Neuron (in vitro differentiated cells): ENCODE measurements around the gene ANKRD44.

ENCODE experiments used
- H2AFZ ChIP-seq: one replicate; pipeline ENCODE4 v1.6.1; 2013; ENCODE audit warnings: low read depth, mild to moderate bottlenecking, inconsistent platforms, low read length, moderate library complexity
- H3K27me3 ChIP-seq: one replicate; pipeline ENCODE4 v1.6.1; 2013; ENCODE audit warnings: low read length; ENCODE audit not compliant: insufficient read depth
- H3K36me3 ChIP-seq: one replicate; pipeline ENCODE4 v1.6.1; 2013; ENCODE audit warnings: low read length; ENCODE audit not compliant: insufficient read depth
- H3K4me1 ChIP-seq: one replicate; pipeline ENCODE4 v1.6.1; 2013; ENCODE audit warnings: low read length; ENCODE audit not compliant: insufficient read depth
- H3K4me3 ChIP-seq: 2 replicates; pipeline ENCODE4 v1.5.1; 2013; ENCODE audit warnings: mild to moderate bottlenecking, low read length, moderate library complexity
- H3K9me3 ChIP-seq: one replicate; pipeline ENCODE4 v1.6.1; 2013; ENCODE audit warnings: low read length

The ANKRD44 gene

DNA sequence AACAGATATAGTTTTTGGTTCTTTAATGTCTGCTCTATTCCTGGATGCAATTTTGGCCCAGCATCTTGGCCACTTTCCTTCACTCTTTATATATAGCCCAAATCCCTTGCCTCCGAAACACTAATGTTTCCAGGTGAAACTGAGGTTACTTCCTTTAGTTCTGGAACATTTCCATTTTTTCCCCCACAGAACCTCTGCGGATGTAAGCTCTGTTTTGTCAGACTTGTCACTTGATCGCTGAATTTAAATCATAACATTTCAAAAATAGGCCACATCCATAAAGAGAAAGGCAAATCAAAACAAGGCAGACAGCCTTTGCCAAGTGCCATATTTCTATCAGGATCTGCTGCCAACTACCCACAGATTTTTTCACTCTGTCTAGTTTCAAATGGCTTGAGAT lies 115.1 kb downstream of the ANKRD44 start:
- Histone ChIP-seq H3K9me3 (no peaks in the 10 kb centered on the region), H3K4me1 (no peaks in the 10 kb centered on the region), H3K27me3 (no peaks in the 10 kb centered on the region), H3K4me3 (no peak overlapping the region), H2AFZ (no peak overlapping the region), H3K36me3 (no peaks in the 10 kb centered on the region)

DNA sequence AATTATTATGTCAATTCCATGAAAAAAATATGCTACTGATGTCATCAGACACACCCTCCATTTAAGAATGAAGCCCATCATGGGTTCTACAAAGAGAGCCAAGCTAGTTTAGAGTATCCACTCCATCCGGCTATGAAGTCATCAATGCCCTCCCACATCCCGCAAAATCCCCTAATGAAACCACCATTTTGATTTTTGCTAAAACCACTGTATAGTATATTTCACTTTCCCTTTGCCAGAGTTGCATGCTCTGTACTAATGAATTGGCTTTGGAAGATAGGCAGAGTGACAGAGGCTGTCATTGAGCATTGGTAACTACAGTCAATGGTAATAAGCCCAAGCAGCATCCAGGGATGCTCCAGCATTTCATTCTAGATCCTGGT lies 118.6 kb downstream of the ANKRD44 start:
- Histone ChIP-seq H3K4me3 (no peak overlapping the region), H3K36me3 (no peaks in the 10 kb centered on the region), H3K27me3 (no peaks in the 10 kb centered on the region), H3K9me3 (no peaks in the 10 kb centered on the region), H3K4me1 (peaks cover 10% of the 10 kb centered on the region), H2AFZ (no peak overlapping the region)

DNA sequence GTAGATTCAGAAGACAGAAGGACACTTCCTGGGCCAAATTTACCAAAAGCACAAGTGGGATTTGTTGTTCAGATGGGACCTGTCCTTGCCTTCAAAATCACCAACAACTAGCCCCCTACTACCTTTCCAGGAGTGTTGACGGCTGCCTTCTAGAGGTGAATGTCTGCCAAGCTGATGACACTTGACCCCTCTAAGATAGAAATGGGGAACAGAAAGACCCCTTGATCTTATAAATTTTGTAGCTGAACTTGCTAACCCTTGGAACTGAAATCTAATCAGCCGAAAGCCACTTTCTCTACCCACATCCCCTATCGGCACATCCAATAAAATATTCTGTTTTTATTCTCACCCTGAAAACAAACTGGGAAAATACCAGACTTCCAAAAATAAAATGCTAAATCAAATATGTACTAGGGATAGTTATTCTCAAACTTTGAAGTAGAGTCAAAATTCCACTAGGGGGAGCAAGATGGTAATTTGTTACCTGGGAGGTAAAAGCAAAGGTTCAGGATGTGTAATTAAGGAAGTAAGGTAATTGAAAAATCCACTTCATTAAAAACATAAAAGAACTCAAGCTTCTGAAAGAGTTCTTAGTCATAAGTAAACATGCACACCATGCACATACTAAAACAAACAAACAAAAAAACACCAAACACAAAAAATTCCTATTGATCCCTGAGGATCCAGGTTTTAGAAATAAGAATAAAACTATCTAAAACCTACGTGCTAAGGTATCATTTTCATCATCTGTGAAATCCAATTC lies 119.2 kb downstream of the ANKRD44 start:
- no peaks in the 10 kb centered on the region for H3K36me3 ChIP-seq

DNA sequence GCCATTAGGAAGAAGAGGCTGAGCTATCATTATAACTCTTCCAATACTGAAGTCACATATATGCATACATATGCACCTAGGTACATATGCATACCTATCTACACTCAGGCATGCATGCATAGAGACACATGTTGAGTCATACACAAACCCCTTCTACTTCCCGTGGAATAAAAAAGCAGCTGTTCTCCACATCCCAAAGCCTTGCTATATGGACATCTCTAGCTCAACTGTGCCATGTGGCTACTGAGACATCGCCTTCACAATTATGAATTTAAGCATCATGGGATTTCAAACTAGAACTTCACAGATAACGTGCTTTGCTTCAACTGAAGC lies 120.5 kb downstream of the ANKRD44 start:
- no peak overlapping the region for H2AFZ ChIP-seq
- H3K27me3 ChIP-seq, result no peaks in the 10 kb centered on the region
- no peak overlapping the region for H3K4me3 ChIP-seq
- H3K36me3 ChIP-seq, result no peaks in the 10 kb centered on the region
- no peaks in the 10 kb centered on the region for H3K9me3 ChIP-seq
- peaks cover 10% of the 10 kb centered on the region for H3K4me1 ChIP-seq

More for the DNA sequence above, 119.2 kb downstream of the ANKRD44 start:
- Histone ChIP-seq H3K4me3 (no peak overlapping the region), H3K9me3 (no peaks in the 10 kb centered on the region), H3K4me1 (peaks cover 10% of the 10 kb centered on the region), H3K27me3 (no peaks in the 10 kb centered on the region), H2AFZ (no peak overlapping the region)

DNA sequence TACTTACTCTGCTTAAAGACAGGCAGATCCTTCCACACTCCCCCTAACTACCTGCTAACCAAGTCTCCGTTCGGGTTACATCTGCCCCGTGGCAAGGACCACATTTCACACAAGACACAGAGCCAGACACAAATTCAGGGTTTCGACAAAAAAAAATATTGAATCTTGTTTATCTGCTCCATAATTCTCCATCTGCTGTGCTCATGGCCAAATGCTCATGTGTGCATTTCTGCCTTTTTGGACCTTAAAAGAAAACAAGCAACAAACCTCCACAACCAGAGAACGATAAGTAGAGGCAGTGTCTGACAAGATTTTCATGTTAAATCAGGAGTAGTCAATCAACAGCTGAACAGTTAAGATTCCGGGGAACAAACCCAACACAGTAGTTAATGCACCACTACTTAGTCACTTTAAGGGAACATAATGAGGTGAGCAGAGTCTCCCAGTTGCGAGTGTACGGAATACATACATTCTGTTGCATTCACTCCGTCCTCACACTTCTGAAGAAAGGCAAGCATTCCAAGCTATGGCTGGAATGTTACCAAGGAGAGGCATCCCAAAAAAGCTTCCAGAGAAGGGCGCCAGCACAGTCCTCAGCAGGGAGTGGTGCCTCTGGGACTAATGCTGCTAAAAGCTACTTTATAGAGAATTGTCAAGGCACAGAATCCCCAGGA lies 121.0 kb downstream of the ANKRD44 start:
- H3K36me3 ChIP-seq, result no peaks in the 10 kb centered on the region
- no peaks in the 10 kb centered on the region for H3K27me3 ChIP-seq

DNA sequence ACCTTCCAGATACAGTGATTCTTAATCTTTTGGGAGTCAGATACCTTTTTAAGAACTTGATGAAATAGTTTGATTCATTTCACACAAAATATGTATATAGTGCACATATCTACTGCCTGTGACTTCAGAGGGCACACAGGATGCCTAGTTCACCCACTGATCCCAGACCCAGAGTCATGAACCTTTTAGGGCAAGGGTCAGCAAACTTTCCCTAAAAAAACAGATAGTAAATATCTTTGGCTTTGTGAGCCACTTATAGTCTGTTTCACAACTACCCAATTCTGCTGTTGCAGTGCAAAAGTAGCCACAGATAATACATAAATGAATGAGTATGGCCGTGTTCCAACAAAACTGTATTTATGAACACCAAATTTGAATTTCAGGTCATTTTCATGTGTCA lies 124.9 kb downstream of the ANKRD44 start:
- Histone ChIP-seq H2AFZ (no peak overlapping the region), H3K36me3 (no peaks in the 10 kb centered on the region), H3K27me3 (no peaks in the 10 kb centered on the region), H3K4me1 (peaks cover 10% of the 10 kb centered on the region), H3K9me3 (no peaks in the 10 kb centered on the region), H3K4me3 (no peak overlapping the region)

More for the DNA sequence above, 121.0 kb downstream of the ANKRD44 start:
- H3K9me3 ChIP-seq, result no peaks in the 10 kb centered on the region
- no peak overlapping the region for H3K4me3 ChIP-seq
- H2AFZ ChIP-seq, result no peak overlapping the region
- peaks cover 10% of the 10 kb centered on the region for H3K4me1 ChIP-seq

DNA sequence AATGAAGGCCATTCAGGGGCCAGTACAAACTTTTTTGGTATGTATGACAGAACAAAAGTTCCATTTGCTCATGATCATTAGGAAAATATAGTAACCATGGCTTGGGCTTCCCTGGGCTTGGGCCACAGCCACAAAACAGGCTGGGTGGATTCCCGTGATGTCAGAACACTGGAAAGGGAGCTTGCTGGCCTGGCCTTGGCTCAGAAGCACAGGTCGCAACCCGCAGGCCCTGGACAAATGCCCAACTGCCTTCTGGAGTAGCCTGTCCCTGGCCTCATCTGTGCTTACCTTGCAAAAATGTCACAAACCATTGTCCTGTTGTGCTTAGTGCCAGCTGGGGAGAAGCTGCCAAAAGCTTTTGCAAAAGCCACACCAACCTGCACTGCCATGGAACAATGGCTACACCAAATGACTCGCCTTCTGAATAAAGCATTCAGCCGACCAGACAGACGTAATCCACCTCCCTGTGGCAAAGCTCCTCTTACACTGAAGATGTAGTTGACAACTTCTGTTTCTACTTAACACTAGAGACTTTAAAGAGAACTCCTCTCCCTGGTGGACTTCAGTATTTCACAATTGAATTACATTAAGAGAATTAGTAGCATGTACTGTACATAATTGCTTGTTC lies 125.5 kb downstream of the ANKRD44 start:
- no peaks in the 10 kb centered on the region for H3K36me3 ChIP-seq
- H3K4me3 ChIP-seq, result no peak overlapping the region
- H2AFZ ChIP-seq, result no peak overlapping the region
- H3K27me3 ChIP-seq, result no peaks in the 10 kb centered on the region
- H3K9me3 ChIP-seq, result no peaks in the 10 kb centered on the region
- H3K4me1 ChIP-seq, result peaks cover 8% of the 10 kb centered on the region

DNA sequence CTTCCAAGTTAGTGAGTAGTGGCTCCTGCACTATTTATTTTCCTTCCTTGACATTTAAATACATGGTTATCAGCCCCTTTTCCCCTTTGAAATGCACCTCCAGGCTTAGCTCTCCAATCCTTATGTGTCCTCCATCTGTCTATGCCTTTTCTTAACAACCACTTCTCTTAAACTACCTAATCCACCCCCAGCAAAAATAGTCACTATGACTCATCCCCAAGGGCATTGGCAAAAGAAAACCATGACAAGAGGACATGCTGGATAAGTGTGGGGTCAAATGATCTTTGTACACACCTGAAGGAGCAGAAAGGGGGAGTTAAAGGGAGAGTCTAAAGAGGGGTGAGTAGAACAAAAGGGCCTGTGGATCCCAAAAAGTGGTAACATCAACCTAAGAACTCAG lies 127.2 kb downstream of the ANKRD44 start:
- Histone ChIP-seq H3K9me3 (no peaks in the 10 kb centered on the region), H3K27me3 (no peaks in the 10 kb centered on the region), H3K36me3 (no peaks in the 10 kb centered on the region), H2AFZ (no peak overlapping the region), H3K4me3 (no peak overlapping the region), H3K4me1 (no peaks in the 10 kb centered on the region)

DNA sequence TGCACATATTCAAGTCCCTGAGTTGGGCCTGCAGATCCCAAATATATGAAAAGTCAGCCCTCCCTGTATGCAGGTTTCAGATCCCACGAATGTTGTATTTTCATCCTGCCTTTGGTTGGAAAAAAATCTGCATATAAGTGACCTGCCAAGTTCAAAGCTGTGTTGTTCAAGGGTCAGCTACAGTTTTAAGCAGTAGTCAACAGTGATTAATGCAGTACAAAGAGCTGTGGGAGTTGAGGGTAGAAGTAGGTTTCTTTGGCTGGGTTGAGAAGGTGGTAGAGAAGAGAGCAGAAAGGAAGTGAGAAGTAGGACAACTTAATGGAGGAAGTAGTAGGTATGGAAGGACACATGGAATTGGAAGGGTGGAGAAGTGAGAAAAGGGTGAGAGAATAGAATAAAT lies 127.9 kb downstream of the ANKRD44 start:
- H3K9me3 ChIP-seq, result no peaks in the 10 kb centered on the region
- H3K36me3 ChIP-seq, result no peaks in the 10 kb centered on the region
- H3K4me3 ChIP-seq, result no peak overlapping the region
- no peak overlapping the region for H2AFZ ChIP-seq
- no peaks in the 10 kb centered on the region for H3K4me1 ChIP-seq
- no peaks in the 10 kb centered on the region for H3K27me3 ChIP-seq

DNA sequence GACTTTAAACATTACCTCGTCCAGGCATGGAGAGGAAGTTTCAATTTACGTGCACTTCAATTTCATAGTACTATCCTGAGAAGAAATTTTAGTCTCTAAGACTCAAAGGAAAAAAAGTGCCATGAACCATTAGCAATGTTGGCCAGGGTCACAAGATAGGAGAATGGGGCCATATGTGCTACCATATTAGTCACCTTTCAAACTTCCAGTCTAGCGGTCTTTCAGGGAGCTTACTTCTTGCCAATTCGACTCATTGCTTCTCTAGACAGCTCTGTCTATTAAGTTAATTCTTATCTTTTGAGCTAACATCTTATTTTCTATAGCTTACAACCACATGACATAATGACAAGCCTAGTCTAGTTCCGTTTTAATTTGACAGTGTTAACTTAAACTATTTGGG lies 129.1 kb downstream of the ANKRD44 start:
- H2AFZ ChIP-seq, result no peak overlapping the region
- H3K4me3 ChIP-seq, result no peak overlapping the region
- no peaks in the 10 kb centered on the region for H3K27me3 ChIP-seq
- H3K4me1 ChIP-seq, result no peaks in the 10 kb centered on the region
- no peaks in the 10 kb centered on the region for H3K9me3 ChIP-seq
- H3K36me3 ChIP-seq, result no peaks in the 10 kb centered on the region

DNA sequence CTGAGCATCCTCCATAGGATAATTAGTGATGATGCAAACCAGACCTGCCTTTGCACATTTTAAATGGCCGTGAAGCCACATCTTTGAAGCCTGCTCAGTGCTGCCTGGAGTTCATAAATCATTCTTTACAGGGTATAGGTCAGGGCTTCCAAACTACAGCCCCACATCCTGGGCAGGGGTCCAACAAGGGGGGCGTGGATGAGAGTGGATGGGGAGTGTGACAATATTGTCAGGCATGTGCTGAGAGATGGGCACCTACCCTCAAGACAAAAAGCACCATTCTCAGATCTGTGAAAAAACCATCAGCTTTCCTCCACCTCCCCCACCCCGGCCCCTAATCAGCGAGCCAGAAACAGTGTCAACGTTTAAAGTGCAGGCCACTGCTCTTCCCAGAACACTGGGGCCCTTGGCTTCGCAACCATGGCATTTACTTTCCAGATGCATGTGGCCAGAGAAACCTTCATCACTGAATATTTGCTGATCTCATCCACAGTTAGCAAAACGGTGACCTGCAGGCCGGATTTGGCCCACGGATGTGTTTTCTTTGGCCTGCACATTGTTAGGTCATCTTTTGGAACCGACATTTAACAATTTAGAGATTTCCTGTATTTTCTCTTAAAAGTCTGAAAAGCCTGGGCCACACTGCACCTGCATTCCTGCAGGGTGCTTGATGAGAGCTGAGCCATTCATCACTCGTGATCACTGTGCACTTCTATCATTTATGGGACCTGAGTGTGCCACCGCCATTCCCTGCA lies 130.7 kb downstream of the ANKRD44 start:
- no peaks in the 10 kb centered on the region for H3K36me3 ChIP-seq
- no peaks in the 10 kb centered on the region for H3K4me1 ChIP-seq
- no peak overlapping the region for H2AFZ ChIP-seq

DNA sequence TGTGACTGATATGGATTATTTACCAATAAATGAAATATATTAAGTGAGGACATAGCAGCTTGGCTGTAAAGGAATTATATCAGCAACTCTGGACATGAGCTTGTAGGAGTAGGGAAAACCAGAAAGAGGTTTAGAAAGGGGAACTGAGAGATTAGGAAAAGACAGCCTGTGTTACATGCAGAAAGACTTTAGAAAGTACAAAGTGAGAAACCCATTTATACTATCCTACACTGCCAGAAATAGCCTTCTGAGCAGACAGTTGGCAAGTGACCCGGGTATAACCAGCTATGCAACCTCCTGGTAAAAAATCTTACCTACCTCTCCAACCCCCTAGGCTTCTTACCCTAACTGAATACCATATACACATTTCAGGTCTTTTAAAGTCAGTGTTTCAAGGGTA lies 134.1 kb downstream of the ANKRD44 start:
- H3K4me1 ChIP-seq, result no peaks in the 10 kb centered on the region
- H3K36me3 ChIP-seq, result no peaks in the 10 kb centered on the region
- H3K27me3 ChIP-seq, result no peaks in the 10 kb centered on the region
- no peak overlapping the region for H2AFZ ChIP-seq
- no peaks in the 10 kb centered on the region for H3K9me3 ChIP-seq
- H3K4me3 ChIP-seq, result no peak overlapping the region

More for the DNA sequence above, 130.7 kb downstream of the ANKRD44 start:
- Histone ChIP-seq H3K27me3 (no peaks in the 10 kb centered on the region), H3K9me3 (no peaks in the 10 kb centered on the region), H3K4me3 (no peak overlapping the region)

DNA sequence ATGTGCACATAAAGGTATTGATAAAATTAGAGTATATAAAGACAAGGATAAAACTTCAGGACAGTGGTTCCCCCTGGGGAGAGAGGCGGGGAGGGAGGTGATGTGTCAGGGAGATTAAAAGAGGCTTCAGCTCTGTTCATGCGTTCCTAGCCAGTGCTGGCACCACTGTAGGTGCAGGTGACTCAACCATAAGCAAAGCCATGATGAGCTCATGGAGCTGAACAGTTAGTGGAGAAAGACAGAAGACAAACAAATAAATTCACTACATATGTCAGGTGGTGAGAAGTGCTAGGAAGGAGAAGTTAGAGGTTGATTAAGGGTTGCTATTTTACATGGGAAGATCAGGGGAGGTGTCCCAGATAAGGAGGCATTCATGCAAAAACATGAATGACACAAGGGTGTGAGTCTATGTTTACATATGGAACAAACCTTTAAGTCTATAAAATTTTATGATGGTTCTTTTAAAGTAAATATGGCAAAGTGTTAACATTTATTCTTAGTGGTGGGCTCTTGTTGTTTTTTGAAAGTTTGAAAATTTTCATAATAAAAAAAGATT lies 136.0 kb downstream of the ANKRD44 start:
- Histone ChIP-seq H3K9me3 (no peaks in the 10 kb centered on the region), H3K27me3 (no peaks in the 10 kb centered on the region), H2AFZ (no peak overlapping the region), H3K36me3 (no peaks in the 10 kb centered on the region), H3K4me3 (no peak overlapping the region), H3K4me1 (no peaks in the 10 kb centered on the region)
